GM18907 (cell line): ENCODE results near the gene PAX5.

ENCODE experiments used
- ATAC-seq: cut with Tn5 transposase; IDR thresholded peaks from one replicate; pipeline ENCODE4 v1.9.1; 2021; ENCODE audit warnings: mild to moderate bottlenecking, moderate library complexity; ENCODE audit not compliant: unreplicated experiment

Gene PAX5

DNA sequence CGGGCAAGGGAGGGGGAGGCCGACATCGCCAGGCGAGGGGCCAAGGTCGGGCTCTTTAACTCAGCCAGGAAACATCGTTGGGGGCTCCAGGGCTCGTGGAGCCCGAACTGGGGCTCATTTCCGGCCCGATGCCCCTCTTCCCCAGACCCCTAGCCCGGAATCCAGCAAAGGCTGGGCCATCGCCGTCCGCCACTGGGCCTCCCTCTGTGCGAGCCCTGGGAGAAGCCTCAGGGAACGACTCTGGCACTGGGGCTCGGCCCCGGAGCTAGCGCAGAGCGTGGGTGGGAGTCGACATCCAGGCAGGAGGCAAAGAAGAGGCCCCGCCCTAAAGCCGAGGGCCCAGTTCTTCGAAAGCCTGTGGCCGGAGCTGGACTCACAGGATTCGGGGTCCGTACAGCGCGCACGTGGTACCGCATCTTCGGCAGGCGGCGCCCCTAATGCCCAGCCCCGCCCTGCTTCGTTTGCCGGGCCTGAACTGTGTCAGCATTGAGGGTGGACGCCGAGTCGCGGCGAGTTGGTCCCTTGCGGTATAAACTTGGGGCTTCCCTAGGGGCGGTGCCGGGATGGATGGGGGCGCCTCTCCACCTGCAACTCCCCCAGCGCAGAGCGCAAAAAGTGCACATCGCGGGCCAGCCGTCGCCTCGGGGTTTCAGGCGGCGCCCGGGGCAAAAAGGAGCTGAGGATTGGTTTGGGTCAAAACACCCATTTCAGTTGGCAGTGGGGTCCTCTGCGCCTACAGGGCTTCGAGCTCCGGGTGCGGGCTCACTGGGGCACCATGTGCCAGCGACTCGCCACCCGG, 3.6 kb upstream of the PAX5 start:
- ATAC-seq: peak; percentile 12

DNA sequence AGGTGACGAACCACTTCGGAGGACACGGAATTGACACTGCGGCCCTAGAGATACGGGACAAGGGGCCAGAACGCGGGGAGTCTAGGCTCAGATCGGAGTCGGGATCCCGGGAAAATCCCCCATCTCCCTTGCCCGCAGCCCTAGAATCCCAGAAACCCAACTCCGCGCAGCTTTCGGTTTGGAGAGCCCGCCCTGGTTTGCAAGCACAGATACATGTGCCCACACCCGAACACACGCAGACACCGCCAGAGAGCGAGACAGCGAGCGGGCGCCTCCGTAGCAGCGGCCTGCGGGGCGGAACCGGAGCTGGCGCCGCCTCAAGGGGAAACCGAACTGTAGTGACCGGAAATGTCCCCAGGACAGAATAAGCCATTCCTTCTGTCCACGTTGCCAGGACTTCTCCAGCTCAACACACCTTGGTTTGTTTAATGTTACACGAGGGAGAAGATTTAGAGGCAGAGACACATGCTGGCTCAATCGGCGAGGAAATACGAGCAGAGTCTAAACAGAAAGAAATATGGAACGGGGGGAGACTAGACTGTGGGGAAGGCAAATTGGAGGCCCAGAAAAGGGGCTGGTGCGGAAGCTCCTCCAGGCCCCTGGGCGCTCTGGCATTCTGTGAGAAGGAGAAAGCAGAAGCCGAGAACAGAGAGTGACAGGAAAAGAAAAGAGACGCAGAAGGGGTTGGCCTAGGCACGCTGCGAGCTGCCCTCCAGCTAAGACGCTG, 2.9 kb upstream of the PAX5 start:
- ATAC-seq: peak; percentile 31

DNA sequence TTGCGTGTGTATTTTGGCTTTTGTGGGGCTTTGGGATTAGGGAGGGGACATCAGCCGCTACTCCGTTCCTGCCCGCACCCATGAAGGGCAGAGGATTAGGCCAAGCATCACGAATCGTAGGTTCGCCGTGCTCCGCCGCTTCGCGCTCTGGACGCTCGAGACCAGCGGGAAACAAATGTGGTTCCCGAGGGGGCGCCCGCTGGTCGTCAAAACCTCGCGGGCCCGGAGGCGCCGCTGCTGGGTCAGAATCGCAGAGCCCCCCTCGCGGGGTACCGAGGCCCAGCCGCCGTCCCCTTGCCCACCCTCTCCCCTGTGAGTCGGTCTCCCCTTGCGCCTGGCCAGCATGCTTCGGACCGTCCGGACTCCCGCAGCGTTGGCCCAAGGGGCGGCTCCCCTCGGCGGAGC, 2.3 kb upstream of the PAX5 start:
- peak; percentile 1 for ATAC-seq

DNA sequence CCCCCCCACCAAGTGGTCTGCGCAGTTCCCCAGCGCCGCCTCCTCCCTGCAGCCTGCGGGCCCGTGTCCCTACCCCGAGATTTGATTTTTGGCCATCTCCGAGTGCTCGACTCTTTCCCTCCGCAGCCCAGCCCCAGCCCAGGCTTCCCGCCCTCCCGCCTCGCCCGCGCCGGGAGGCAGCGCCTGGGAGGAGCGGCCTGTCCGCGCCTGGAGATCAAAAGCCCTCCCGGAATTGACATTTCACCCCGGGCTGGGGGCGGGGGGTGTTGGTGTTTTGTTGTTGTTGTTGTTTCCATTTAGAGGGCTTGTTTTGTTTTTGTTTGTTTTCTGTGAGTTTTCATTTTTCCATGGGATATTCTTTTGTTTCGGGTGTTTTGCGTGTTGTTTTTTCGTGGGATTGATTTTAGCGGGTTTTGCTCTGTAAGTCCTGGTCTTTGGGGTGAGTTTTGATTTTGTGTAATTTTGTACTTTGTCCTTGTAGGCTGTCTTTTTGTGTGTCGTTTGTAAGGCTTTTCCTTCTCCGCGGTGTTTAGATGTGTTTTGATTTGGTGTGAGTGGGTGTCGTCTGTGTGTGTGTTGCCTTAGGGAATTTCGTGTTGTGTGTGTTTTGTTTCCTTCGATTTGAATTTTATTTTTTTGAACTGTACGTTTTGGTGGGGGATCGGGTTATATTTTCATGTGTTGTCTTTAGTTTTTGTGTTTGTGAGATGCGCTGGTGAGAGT, 1.7 kb upstream of the PAX5 start:
- ATAC-seq: no peak

DNA sequence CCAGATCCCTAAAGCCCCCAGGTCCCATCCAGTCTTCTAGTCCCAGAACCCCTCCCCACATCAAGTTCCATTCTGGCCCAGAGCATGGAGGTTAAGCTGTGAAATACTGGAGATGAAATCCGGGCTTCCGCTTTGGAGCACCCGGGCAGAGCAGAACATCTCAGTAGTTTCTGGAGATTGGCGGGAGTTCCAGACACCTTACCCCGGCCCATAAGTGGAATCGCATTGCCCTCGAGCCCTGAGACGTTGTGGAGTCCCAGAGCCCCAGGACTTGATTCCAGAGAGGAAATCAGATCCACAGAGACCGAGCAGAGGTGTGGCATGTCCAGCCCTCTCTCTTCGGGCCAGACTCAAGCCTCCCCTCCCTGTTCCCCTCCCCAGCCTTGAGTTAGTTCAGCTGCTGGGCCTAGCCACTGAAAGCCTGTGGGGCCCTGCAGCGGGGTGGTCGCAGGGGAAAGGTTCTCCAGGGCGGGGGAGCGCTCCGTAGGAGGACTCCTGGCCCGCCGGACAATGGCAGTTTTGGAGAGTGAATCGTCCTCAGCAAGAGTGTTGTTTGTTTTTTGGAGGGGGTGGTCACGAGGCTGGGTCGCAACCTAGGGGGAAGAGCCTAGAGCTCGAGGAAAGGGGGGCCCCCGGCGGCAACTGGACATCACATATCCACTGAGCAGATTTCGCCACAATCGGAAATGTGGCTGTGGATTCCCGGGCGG, 1.0 kb upstream of the PAX5 start:
- ATAC-seq: no peak

DNA sequence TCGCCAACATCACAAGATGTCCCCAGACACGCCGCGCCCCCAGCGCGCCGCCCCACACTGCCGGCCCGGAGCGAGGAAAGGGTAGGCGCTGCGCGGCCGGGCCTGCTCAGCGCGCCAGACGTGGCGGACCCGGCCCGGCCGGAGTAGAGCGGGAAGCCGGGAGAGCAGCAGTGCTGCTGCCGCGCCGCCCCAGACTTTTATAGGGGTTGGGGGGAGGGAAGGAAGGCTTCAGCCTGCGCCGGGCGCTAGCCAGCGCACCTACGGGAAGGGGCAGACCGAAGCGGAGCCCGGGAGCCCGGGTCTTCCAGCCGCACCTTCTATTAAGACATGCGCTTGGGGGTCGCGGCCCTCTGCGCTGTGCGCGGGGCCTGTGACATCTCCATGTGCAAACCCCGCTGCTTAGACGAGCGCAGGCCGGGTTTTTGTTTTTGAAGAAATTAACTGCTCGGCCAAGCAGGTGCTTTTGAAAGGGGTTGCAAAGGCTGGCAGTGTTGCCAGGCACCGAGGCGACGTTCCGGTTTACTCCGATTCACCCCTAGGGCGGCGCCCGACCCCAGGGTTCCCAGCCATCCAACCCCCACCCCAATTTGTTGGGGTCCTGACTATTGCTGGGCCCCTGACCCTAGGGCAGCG, 353 bp upstream of the PAX5 start:
- peak; percentile 28 for ATAC-seq

DNA sequence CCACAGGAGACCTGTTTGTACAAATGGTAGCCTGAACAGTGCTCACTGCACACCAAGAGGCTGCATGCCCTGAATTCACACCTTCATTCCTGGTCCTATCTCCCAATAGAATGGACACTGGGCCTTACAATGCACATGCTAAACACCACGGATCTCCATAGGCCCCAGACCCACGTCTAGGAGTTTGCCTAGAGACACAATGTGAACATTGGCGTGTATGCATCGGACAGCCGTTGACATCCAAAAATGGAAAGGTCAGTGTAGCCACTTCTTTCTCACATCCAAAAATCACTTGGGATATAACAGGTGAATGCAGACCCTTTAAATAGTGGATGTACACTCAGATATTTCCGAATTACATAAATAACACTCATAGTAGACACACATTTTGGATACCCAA, 927 bp downstream of the PAX5 start:
- no peak for ATAC-seq

DNA sequence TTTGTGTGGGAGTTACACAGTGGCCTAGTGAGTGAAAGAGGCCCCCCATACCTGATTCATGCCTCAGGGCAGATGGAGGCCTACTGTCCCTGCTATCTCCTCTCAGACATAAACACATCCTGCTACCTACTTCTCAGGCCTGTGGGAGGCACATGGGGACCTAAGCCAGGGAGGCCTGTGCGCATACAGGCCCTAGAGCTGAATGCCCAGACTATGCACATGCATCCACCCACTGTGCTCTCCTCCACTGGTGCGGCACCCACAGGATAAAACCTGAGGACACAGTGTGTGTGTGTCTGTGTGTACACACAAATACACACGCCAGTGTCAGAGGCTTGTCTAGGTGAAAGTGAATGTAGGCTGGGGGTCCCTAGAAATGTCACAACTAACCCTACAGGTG, 1.4 kb downstream of the PAX5 start:
- ATAC-seq: no peak

DNA sequence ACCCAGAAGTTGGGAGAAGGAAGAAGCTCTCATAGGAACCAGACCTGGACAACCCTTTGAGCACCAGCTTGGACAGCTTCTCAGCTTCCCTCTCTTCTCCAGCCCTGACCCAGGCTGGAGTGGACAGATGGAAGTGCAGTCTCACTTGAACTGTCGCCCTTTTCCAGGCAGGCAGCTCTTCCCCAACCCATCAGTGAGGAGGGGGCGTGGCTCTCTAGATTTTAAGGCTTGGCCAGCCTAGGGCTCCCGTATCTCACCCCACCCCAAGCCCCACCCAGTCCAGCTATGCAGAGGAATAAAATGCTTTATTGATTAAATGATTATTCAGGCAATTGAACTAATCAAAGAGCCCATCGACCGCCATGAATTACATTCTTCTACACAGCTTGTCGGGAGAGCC, 2.2 kb downstream of the PAX5 start:
- no peak for ATAC-seq

DNA sequence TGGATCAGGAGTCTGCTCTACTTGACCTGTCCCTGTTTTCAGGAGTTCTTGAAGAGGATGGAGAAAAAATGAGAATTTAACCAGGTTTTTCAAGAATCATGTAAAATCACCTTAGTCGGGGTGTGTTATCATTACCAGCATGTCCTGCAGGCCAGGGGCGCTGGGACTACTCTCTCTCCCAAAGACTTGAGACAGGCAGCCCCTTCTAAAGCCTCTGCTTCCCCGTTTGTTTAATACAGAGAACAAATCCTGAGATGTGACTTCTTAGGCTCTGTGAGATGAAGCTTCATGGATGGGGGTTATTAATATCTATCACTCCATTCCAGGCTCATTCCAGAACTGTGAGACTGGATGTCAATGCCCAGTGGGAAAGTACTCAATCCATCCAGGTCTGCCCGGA, 3.0 kb downstream of the PAX5 start:
- ATAC-seq: no peak

DNA sequence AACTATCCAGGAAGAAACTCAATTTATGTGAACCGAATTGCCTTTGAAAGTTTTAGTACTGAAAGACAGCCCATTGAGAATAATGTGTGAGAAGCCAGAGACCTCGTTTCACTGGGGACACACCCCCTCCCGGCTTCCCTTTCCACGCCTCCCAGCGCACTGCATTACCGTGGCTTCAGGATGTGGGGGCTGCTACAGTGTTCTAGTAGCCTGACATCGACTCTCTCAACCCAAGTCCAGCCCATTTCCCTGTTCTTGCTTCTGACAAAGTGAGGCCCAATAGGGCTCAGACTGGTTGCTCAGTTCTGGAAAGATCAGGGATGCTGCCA, 3.5 kb downstream of the PAX5 start:
- ATAC-seq: peak; percentile 23

DNA sequence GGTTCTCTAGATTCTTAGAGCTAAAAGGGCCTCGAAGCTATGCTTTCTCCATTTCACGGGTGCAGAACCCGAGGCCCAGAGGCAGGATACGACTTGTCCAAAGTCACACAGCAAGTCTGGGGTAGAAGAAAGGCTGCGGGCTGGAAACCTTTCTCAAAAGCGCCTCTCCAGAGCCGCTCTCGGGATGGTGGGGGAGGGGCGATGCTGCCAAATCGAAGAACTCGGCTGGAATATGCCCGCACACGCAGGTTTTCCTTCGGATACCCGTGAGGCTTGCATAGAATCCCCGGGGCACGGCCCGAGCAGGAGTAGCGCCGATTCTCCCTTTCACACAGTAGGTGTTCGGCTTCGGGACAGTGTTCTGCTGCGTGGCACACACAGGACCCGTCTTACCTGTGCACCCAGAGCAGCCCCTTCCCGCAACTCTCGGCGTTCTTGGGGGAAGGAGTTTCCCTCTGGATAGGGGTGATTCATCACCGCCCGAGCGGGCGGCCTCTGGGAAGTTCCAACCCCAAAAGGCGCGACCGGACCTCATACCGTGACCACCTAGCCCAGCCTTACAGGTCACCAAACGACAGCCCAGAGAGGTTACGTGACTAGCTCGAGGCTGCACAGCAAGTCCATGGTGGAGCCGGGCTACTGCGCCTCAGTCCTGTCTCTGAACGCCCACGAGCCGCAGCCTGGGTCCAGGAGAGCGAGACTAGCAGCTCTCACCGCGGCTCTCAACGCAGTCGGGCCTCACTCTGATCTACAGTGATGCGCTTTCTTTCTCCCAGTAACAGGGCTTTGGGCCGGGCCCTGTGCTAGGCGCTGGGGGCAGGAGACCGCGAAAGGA, 4.1 kb downstream of the PAX5 start:
- ATAC-seq: no peak

DNA sequence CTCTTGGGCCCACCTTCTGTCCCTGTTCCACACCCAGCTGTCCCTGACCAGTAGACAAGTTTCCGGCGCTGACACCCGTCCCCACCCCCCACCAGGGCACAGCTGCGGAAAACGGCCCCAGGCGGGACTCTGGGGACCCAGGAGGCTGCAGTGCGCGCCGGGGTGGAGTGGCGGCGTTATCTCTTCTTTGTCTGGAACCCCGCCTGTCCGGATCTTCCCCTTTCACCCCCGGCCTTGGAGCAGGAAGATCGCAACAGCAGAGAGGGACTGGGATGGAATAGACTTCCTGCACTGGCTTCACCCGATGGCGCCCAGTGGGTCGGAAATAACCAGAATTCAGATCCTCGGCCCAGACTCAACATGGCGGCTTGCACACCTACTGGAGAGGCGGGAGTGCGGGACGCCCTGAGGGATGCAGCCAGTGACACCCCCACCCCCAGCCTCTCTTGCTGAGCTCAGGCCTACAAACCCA, 4.7 kb downstream of the PAX5 start:
- ATAC-seq: no peak

DNA sequence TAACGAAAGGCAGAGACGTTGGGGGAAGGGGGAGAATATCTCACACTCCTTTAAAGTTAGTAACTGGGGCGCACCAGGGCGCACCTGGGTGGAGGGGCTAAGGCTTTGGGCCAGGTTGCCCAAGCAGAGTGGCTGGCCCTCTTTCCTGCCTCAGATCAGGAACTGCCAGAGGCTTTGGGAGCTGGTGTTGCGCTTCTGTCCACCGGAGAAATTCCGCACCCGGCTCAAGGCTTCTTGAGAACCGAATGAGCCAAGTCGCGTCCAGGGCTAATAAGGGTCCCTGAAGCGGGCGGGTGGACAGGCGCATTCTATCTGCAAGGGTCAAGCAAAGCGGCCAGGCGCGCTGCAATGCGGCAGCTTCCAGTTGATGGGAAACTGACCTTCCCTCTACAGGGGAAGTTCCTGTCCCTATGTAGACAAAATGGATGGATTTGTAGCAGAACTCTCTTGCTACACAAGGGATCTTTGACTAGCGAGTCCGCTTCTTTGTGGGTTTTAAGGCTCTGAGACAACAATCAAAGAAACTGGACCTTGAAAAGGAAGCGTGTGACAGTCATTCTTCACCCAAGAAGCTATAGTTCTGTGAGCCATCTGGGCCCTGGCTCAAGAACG, 5.5 kb downstream of the PAX5 start:
- ATAC-seq: no peak

DNA sequence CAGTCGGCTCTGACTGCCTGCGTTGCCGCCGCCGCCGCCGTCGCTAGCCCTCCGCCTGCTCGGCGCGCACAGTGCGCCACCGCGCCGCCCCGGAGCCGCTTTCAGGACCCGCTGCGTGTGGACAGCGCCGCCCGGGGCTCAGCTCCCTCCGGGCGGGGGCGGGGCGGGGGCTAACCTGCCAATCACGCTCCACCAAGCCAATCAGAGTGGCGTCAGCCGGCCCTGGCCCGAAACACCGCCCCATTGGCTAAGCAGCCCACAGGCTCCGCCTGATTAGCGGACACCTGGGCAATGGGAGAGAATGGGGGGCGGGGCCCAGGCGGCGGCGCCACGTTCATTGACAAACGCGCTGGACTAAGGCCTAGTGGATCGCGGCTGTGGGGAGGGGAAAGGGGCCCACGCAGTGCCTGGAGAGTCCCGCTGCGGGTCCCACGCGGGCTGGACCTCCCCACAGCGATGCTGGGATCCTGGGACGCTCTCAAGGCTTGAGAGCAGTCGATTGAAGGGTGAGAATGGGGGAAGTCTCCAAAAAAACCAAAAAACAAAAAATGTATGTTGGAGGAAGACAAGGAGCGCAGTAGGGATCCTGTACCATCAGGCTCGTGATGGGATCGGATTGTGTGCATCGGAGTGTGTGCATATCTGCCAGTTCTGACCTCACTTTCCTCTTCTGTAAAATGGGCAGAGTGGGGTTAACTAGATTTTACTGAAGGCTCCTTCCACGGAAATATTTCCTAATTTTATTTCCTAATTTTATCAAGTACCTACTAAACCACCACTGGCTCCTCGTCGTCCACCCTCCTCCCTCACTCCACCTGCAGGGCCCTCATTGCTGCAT, 6.3 kb downstream of the PAX5 start:
- ATAC-seq: peak; percentile 76

DNA sequence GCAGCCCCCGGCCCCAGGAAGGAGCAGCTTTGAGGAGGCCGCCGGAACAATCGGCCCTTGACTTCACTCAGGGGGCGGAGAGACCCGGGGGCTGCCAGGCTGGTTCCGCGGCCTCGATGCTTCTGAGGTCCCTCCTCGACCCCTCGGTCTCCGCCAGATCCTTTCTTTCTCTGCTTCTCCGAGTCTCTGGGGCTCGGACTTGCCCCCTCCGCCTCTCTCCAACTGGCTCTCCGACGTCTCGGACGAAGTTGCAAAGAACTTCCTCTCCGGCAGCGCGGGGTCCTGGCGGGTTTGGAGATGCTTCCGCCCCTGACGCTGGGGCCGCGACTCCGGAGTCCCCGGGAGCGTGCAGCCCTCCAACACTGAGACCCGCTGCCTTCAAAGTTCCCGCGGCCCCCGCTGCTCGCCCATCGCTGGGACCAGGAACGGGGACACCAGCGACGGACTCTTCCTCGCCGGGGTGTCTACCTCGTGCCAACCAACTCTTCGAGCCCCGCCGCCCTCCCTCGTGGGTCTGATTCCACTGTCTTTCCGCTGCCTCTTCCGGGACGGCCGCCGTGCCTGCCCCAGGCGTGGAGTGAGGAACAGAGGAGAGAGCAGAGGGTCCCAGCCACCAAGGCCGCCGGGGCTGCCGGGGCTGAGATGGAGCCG, 7.0 kb downstream of the PAX5 start:
- ATAC-seq: peak; percentile 1

DNA sequence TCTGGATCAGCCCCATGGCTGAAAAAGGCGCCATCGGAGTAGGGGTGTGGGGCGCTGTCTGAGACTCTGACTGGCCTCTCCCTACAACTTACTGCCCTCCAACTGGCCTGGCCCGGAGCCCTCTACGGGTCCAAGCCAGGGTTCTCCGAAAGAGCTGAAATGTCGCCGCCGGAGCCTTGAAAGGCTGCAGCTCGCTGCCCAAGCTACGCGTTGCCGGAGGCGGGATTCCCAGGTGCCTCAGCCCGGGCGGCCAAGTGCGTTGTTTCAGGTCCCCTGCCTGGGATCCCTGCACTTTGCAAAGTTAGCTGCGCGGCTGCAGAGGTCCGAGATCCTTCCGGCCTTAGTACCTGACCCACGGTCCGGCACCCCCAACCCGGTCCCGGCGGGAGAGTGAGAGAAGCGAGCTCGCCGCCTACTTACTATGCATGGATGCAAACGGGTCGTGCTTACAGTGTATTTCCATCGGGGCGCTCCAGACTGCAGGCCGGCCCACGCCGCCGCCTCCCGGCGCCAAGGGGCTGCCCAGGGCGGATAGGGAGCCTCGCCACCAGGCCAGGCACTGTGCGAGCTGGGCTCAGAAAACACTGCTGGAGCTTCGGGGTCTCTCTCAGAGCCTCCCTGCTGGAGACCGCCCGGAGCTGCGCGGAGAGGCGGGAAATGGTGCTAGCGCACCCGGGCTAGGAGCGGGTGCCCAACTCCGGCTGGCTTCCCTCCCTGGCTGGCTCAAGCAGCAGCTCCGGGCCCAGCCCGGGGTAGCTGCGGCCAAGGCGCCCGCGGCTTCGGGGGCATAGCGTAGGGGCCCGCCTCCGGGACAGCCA, 7.7 kb downstream of the PAX5 start:
- no peak for ATAC-seq
